Thyroid gland (tissue), 4 donors: Measurements from ENCODE around the gene HOXB9.

Source experiments
- POLR2A ChIP-seq, 2 donors: fragments of 450-650 bp; IDR thresholded peaks; one replicate each; pipeline ENCODE4 v1.6.1; 2017; ENCODE audit warnings: antibody characterized with exemption in 2 of 2, mild to moderate bottlenecking in 2 of 2, moderate library complexity in 1 of 2
- TF ChIP-seq, protein P1 (sequence below), 6 experiments: fragments of 200-600 bp in 3 of 6; fragments of 450-650 bp in 3 of 6; sonication (generic) in 3 of 6; IDR thresholded peaks; one replicate each; pipeline ENCODE4 v1.5.1; 2016 to 2019; ENCODE audit warnings: antibody characterized with exemption in 6 of 6, mild to moderate bottlenecking in 2 of 6, inconsistent platforms in 1 of 6, moderate library complexity in 1 of 6

GRCh38 chr17:48627118-48627597, 1.0 kb upstream of the HOXB9 start:
- TF ChIP-seq, protein P1, sequence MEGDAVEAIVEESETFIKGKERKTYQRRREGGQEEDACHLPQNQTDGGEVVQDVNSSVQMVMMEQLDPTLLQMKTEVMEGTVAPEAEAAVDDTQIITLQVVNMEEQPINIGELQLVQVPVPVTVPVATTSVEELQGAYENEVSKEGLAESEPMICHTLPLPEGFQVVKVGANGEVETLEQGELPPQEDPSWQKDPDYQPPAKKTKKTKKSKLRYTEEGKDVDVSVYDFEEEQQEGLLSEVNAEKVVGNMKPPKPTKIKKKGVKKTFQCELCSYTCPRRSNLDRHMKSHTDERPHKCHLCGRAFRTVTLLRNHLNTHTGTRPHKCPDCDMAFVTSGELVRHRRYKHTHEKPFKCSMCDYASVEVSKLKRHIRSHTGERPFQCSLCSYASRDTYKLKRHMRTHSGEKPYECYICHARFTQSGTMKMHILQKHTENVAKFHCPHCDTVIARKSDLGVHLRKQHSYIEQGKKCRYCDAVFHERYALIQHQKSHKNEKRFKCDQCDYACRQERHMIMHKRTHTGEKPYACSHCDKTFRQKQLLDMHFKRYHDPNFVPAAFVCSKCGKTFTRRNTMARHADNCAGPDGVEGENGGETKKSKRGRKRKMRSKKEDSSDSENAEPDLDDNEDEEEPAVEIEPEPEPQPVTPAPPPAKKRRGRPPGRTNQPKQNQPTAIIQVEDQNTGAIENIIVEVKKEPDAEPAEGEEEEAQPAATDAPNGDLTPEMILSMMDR (IDR thresholded peaks at IDR 0.05): no peak
- TF ChIP-seq POLR2A (IDR thresholded peaks at IDR 0.05): no peak
